GM10266 (cell line): Measurements from ENCODE around the gene ERN1.

Source experiments
- DNase-seq: peaks from one replicate; pipeline ENCODE4 v3.0.0; 2012; ENCODE audit errors: extremely low spot score
- CTCF ChIP-seq: IDR thresholded peaks from 2 replicates; pipeline ENCODE4 v1.5.1; 2012; ENCODE audit warnings: mild to moderate bottlenecking, low read depth; ENCODE audit not compliant: control insufficient read depth, insufficient read depth; ENCODE audit errors: missing control alignments

ERN1 gene

GRCh38 chr17:64124609-64125008, 5.3 kb downstream of the ERN1 start:
- DNase-seq: no peak
- no peak for TF ChIP-seq CTCF

- no peak for DNase-seq
- TF ChIP-seq CTCF: no peak
Measured at GRCh38 chr17:64123114-64123513, 6.8 kb downstream of the ERN1 start.

GRCh38 chr17:64120972-64121786, 8.8 kb downstream of the ERN1 start:
- TF ChIP-seq CTCF: peak; percentile 26
- DNase-seq: peak; percentile 60

- TF ChIP-seq CTCF: no peak
- DNase-seq: no peak
Measured at GRCh38 chr17:64120159-64120810, 9.7 kb downstream of the ERN1 start.

- DNase-seq: no peak
- no peak for TF ChIP-seq CTCF
Measured at GRCh38 chr17:64117981-64118979, 11.7 kb downstream of the ERN1 start.

GRCh38 chr17:64115822-64116534, 14.0 kb downstream of the ERN1 start:
- DNase-seq: no peak
- TF ChIP-seq CTCF: no peak
